CD8-positive, alpha-beta memory T cell (primary cell): ENCODE data around the gene TMEM255A. TPM values are rescaled to one million over a fixed set of nuclear protein-coding genes. Genes with fewer than 3 reads are reported as not detected.

Source experiments
- CTCF ChIA-PET: fragments of 350-600 bp; sonication (Branson Sonifier 250); formaldehyde crosslinking; loops from one replicate; lab custom pipeline; 2021; ENCODE audit warnings: antibody characterized with exemption; lab: Charles Lee
- POLR2A ChIA-PET: fragments of 350-600 bp; sonication (Branson Sonifier 250); formaldehyde crosslinking; loops from one replicate; lab custom pipeline; 2021; ENCODE audit warnings: antibody characterized with exemption; lab: Charles Lee
- DNase-seq, 5 donors: peaks; one replicate each; pipeline versions ENCODE4 v3.0.0 to v3.0.0-alpha.2; 2020 to 2022; ENCODE audit warnings: mixed read lengths in 1 of 5
- H3K27ac ChIP-seq: one replicate; pipeline ENCODE4 v1.7.0; 2013; ENCODE audit warnings: low read depth, mild to moderate bottlenecking, low read length, moderate library complexity
- H3K27me3 ChIP-seq: 2 replicates; pipeline ENCODE4 v1.7.0; 2013; ENCODE audit warnings: low read length, mild to moderate bottlenecking; ENCODE audit not compliant: insufficient read depth, poor library complexity, severe bottlenecking
- H3K36me3 ChIP-seq: 2 replicates; pipeline ENCODE4 v1.7.0; 2013; ENCODE audit warnings: mild to moderate bottlenecking, low read length, moderate library complexity; ENCODE audit not compliant: insufficient read depth
- H3K4me1 ChIP-seq: 2 replicates; pipeline ENCODE4 v1.7.0; 2013; ENCODE audit warnings: mild to moderate bottlenecking, low read length, moderate library complexity; ENCODE audit not compliant: insufficient read depth
- H3K4me3 ChIP-seq: 2 replicates; pipeline ENCODE4 v1.7.0; 2013; ENCODE audit warnings: mild to moderate bottlenecking, low read length
- H3K9me3 ChIP-seq: 2 replicates; pipeline ENCODE4 v1.7.0; 2013; ENCODE audit warnings: mild to moderate bottlenecking, low read length
- H3K27ac Mint-ChIP-seq, 8 donors: one replicate each; pipeline ENCODE4 v1.8.0; 2020 to 2021; ENCODE audit warnings: mixed read lengths in 8 of 8, mild to moderate bottlenecking in 6 of 8, inconsistent platforms in 3 of 8, moderate library complexity in 3 of 8
- H3K27me3 Mint-ChIP-seq, 2 donors: one replicate each; pipeline ENCODE4 v1.8.0; 2020 to 2021; ENCODE audit warnings: mixed read lengths in 2 of 2, mild to moderate bottlenecking in 1 of 2, moderate library complexity in 1 of 2
- H3K36me3 Mint-ChIP-seq, 3 donors: one replicate each; pipeline ENCODE4 v1.8.0; 2020 to 2021; ENCODE audit warnings: mixed read lengths in 3 of 3, inconsistent platforms in 1 of 3, mild to moderate bottlenecking in 1 of 3
- H3K4me1 Mint-ChIP-seq, 3 donors: one replicate each; pipeline ENCODE4 v1.8.0; 2020 to 2021; ENCODE audit warnings: mixed read lengths in 3 of 3, inconsistent platforms in 1 of 3, mild to moderate bottlenecking in 1 of 3
- H3K4me3 Mint-ChIP-seq, 7 donors: one replicate each; pipeline ENCODE4 v1.8.0; 2020 to 2021; ENCODE audit warnings: mixed read lengths in 7 of 7, mild to moderate bottlenecking in 6 of 7, moderate library complexity in 4 of 7, inconsistent platforms in 2 of 7
- H3K9me3 Mint-ChIP-seq, 5 donors: one replicate each; pipeline ENCODE4 v1.8.0; 2020 to 2022; ENCODE audit warnings: mixed read lengths in 5 of 5, mild to moderate bottlenecking in 3 of 5, moderate library complexity in 2 of 5, inconsistent platforms in 1 of 5
- polyA plus RNA-seq: library from polyadenylated mRNA; unstranded; fragments of 300-500 nt; fragmentation: Illumina TruSeq; gene quantifications from one replicate; pipeline ENCODE4 v1.2.3, GENCODE V29; 2021
- total RNA-seq, 2 experiments: library from RNA; stranded (reverse); gene quantifications; one replicate each; pipeline ENCODE4 v1.2.3, GENCODE V29; 2021

TMEM255A gene
- total and polyA plus RNA-seq, 3 experiments from 2014 or later = 0.09 to 2.1 TPM; not detected in 1

DNA sequence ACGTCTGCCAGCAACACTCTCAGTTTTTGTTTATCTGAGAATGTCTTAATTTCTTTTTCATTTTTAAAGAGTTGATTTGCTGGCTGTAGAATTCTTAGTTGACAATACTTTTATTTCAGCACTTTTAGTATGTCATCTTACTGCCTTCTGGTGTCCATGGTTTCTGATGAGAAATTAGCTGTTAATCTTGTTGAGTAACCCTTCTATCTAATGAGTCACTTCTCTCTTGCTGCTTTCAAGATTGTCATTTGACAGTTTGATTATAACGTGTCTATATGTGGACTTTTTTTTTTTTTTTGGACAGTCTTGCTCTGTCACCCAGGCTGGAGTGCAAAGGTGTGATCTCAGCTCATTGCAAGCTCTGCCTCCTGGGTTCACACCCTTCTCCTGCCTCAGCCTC lies 24.0 kb upstream of the TMEM255A start:
- H3K36me3 Mint-ChIP-seq = peaks cover 0 to 16% (median 3%) of the 10 kb centered on the region in 3 donors
- H3K27me3 ChIP-seq = no peaks in the 10 kb centered on the region
- peaks cover 7 to 42% (median 30%) of the 10 kb centered on the region in 5 donors for H3K9me3 Mint-ChIP-seq
- H3K4me1 ChIP-seq = no peaks in the 10 kb centered on the region
- H3K4me3 ChIP-seq = no peak overlapping the region
- H3K27me3 Mint-ChIP-seq = peaks cover 0 to 7% of the 10 kb centered on the region in 2 donors
- peaks cover 0 to 3% (median 0%) of the 10 kb centered on the region in 3 donors for H3K4me1 Mint-ChIP-seq
- no peak overlapping the region for H3K4me3 Mint-ChIP-seq
- CTCF ChIA-PET = no interaction called here
- POLR2A ChIA-PET = no interaction called here
- peaks cover 7% of the 10 kb centered on the region for H3K9me3 ChIP-seq
- H3K27ac ChIP-seq = no peak overlapping the region
- H3K27ac Mint-ChIP-seq = peak overlapping the region in 1 of 8 donors; percentile 26
- no peaks in the 10 kb centered on the region for H3K36me3 ChIP-seq
- no peak for DNase-seq

DNA sequence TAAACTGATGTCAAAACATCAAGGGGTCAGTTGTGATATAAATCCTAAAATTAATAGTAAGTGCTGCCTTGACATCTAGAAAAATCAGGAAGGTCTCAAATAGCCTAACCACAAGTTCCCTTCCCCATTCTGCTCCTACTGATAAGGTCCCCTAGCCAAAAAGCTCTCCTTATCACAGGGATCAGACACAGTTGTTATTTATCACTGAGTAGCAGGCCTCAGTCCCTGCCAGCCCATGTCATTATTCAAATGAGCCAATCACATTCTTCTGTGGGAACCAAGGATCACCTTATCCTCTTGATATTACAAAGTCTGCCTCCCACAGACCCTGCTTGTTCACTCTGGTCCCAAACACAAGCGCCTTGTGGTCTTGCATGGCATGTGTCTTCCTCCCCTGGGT lies 23.3 kb upstream of the TMEM255A start:
- ChIA-PET POLR2A (no interaction called here), CTCF (interaction anchor here (1.2 kb wide), 1 partner anchor 151 kb away, joined by 3 read pairs; no protein-coding TSS in a partner anchor)
- Histone ChIP-seq H3K9me3 (peaks cover 7% of the 10 kb centered on the region), H3K4me1 (no peaks in the 10 kb centered on the region), H3K27ac (no peak overlapping the region), H3K36me3 (no peaks in the 10 kb centered on the region), H3K4me3 (no peak overlapping the region), H3K27me3 (no peaks in the 10 kb centered on the region)
- Mint-ChIP-seq H3K27me3 (peaks cover 0 to 10% of the 10 kb centered on the region in 2 donors), H3K4me1 (peaks cover 0 to 3% (median 0%) of the 10 kb centered on the region in 3 donors), H3K9me3 (peaks cover 7 to 35% (median 30%) of the 10 kb centered on the region in 5 donors), H3K36me3 (peaks cover 0 to 16% (median 3%) of the 10 kb centered on the region in 3 donors), H3K27ac (no peak overlapping the region), H3K4me3 (no peak overlapping the region)
- DNase-seq = no peak

DNA sequence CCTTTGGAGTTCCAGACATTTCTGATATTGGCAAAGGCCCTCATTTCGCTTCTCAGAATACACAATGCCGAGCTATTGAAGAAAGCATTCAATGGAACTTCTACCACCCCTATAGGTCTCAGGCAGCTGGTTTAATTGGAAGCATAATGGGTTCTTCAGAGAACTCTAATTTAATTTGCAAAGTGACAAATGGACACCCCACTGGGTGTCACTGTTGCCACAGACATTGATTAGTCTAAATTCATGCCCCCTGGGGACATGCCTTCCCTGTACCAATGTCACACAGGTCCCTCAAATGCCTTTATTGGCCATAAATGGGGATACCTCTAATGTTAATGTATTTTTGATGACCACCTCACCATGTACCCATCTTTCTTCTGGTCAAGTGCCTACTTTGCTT lies 22.9 kb upstream of the TMEM255A start:
- Histone ChIP-seq H3K9me3 (peaks cover 7% of the 10 kb centered on the region), H3K27me3 (no peaks in the 10 kb centered on the region), H3K4me3 (no peak overlapping the region), H3K36me3 (no peaks in the 10 kb centered on the region), H3K4me1 (no peaks in the 10 kb centered on the region), H3K27ac (no peak overlapping the region)
- H3K27me3 Mint-ChIP-seq = peaks cover 0 to 10% of the 10 kb centered on the region in 2 donors
- peaks cover 0 to 16% (median 3%) of the 10 kb centered on the region in 3 donors for H3K36me3 Mint-ChIP-seq
- POLR2A ChIA-PET = no interaction called here
- CTCF ChIA-PET = interaction anchor here (1.1 to 1.2 kb wide), 2 partner anchors 22 to 152 kb away, joined by 3 read pairs; no protein-coding TSS in a partner anchor
- H3K4me3 Mint-ChIP-seq = no peak overlapping the region
- H3K27ac Mint-ChIP-seq = no peak overlapping the region
- H3K4me1 Mint-ChIP-seq = peaks cover 0 to 3% (median 0%) of the 10 kb centered on the region in 3 donors
- DNase-seq = peak in 2 of 5 donors; percentile 2 to 44
- peaks cover 7 to 31% (median 25%) of the 10 kb centered on the region in 5 donors for H3K9me3 Mint-ChIP-seq

DNA sequence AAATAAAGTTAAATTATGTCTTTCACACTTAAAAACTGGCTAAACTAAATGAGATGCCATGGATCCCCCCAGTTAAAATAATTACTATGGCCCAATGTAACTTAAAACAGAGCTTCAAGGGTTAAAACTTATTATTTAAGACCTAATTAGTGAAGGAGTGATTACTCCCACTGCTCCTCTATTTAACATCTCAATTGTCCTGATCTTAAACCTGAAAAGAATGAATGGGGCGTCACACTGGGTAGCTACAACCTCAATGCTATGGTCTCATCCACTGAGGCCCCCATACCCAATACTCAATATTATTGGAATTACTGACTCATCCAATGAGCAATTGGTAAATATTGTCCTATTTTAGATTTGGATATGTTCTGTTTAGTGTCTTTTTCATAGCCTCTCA lies 21.1 kb upstream of the TMEM255A start:
- no peak overlapping the region for H3K27ac Mint-ChIP-seq
- POLR2A ChIA-PET = no interaction called here
- no peaks in the 10 kb centered on the region for H3K27me3 ChIP-seq
- H3K4me3 Mint-ChIP-seq = no peak overlapping the region
- H3K27me3 Mint-ChIP-seq = peaks cover 6 to 10% of the 10 kb centered on the region in 2 donors
- no peak overlapping the region for H3K27ac ChIP-seq
- H3K4me1 ChIP-seq = no peaks in the 10 kb centered on the region
- no peaks in the 10 kb centered on the region for H3K36me3 ChIP-seq
- no peak overlapping the region for H3K4me3 ChIP-seq
- DNase-seq = no peak
- peaks cover 7% of the 10 kb centered on the region for H3K9me3 ChIP-seq
- H3K36me3 Mint-ChIP-seq = peaks cover 0 to 8% (median 0%) of the 10 kb centered on the region in 3 donors
- peaks cover 0 to 15% (median 14%) of the 10 kb centered on the region in 5 donors for H3K9me3 Mint-ChIP-seq
- CTCF ChIA-PET = no interaction called here
- H3K4me1 Mint-ChIP-seq = peaks cover 0 to 3% (median 0%) of the 10 kb centered on the region in 3 donors

DNA sequence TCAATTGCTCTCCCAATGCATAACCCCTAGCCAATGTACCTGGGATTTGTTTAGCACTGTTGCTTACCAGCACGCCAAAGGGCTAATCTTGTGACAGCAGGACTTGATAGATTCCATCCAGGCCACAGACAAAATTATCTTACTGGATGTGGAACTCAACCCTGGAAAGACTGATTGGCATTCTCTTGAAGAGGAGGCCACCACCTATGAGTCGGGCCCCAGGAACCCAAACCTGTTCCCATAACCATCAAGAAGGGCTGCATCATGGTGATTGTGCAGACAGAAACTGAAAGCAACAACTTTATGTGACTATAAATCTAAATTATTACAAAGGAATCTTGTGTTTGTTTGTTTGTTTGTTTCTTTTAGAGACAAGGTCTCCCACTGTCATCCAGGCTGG lies 19.9 kb upstream of the TMEM255A start:
- CTCF ChIA-PET = no interaction called here
- no peaks in the 10 kb centered on the region for H3K27me3 ChIP-seq
- H3K27ac ChIP-seq = no peak overlapping the region
- H3K9me3 Mint-ChIP-seq = peaks cover 0 to 4% (median 4%) of the 10 kb centered on the region in 5 donors
- H3K36me3 ChIP-seq = no peaks in the 10 kb centered on the region
- H3K9me3 ChIP-seq = no peaks in the 10 kb centered on the region
- POLR2A ChIA-PET = no interaction called here
- no peaks in the 10 kb centered on the region for H3K4me1 ChIP-seq
- peaks cover 0 to 2% (median 0%) of the 10 kb centered on the region in 3 donors for H3K36me3 Mint-ChIP-seq
- no peak overlapping the region for H3K4me3 ChIP-seq
- peaks cover 0 to 3% (median 0%) of the 10 kb centered on the region in 3 donors for H3K4me1 Mint-ChIP-seq
- DNase-seq = no peak
- peaks cover 6 to 9% of the 10 kb centered on the region in 2 donors for H3K27me3 Mint-ChIP-seq
- H3K27ac Mint-ChIP-seq = no peak overlapping the region
- no peak overlapping the region for H3K4me3 Mint-ChIP-seq

DNA sequence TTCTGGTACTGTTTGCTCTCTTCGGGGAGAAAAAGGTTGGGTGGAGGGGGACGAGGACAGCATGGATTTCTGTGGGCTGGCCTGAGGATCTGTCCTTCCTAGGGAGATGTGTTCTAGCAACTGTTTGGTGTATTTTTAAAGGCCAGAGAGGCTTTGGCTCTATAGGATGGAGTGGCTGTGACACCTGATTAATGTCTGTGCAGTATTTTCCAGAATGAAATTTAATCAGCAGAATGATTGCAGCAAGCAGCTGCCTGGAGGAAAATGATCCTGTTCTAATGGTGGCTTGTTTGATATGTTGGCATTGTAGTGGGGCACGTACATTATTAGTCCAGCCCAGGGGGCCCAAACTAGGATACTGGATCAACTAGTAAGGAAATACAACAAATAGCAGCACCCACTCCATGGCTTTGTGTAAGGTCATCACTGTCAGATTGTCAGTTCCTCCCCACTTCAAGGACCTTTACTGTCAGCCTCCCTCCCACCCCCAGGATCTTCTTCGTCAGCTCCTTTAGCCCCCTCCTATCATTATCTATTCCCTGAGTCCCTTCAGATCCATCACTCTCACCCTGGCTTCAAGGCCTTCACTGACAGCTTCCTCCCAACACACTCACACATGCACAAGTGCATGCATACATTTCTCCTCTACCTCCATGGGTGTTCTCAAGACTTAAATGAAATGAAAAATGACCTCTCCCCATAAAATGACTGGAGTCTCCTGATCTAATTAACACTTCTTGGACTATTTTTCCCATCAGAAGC lies 10.4 kb upstream of the TMEM255A start:
- no peak for DNase-seq

DNA sequence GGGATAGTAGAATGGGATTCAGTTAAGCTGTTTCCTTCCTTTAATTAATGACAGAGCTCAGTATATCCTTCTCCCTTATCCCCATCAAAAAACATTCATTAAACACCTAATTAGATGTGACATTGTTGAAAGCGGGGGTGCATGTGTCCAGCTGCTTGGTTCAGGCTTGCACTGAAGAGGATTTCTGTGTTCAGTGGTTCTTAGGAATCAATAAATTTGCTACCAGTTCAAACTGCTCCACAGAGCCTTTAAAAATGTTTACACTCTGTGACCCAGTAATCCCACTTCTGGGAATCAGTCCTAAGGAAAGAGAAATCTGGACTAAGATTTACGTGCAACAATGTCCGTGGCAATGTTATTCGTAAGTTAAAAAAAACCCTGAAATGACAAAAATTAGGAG lies 7.2 kb upstream of the TMEM255A start:
- H3K36me3 ChIP-seq = no peaks in the 10 kb centered on the region
- CTCF ChIA-PET = interaction anchor here (1.1 to 2.1 kb wide), 4 partner anchors 9 to 168 kb away, joined by 3 to 5 read pairs (median 4); no protein-coding TSS in a partner anchor
- H3K27me3 ChIP-seq = no peaks in the 10 kb centered on the region
- DNase-seq = no peak
- Mint-ChIP-seq H3K36me3 (no peaks in the 10 kb centered on the region), H3K9me3 (no peaks in the 10 kb centered on the region), H3K27ac (no peak overlapping the region), H3K4me3 (no peak overlapping the region), H3K4me1 (peaks cover 0 to 2% (median 0%) of the 10 kb centered on the region in 3 donors), H3K27me3 (peaks cover 9 to 11% of the 10 kb centered on the region in 2 donors)
- H3K4me1 ChIP-seq = no peaks in the 10 kb centered on the region
- POLR2A ChIA-PET = no interaction called here
- no peak overlapping the region for H3K27ac ChIP-seq
- H3K9me3 ChIP-seq = no peaks in the 10 kb centered on the region
- H3K4me3 ChIP-seq = no peak overlapping the region

More for the DNA sequence above, 10.4 kb upstream of the TMEM255A start:
- ChIA-PET CTCF (no interaction called here), POLR2A (no interaction called here)
- Histone ChIP-seq H3K4me3 (no peak overlapping the region), H3K36me3 (no peaks in the 10 kb centered on the region), H3K27me3 (no peaks in the 10 kb centered on the region), H3K4me1 (no peaks in the 10 kb centered on the region), H3K27ac (no peak overlapping the region), H3K9me3 (no peaks in the 10 kb centered on the region)
- Mint-ChIP-seq H3K36me3 (no peaks in the 10 kb centered on the region), H3K27ac (no peak overlapping the region), H3K27me3 (peaks cover 3 to 7% of the 10 kb centered on the region in 2 donors), H3K9me3 (no peaks in the 10 kb centered on the region), H3K4me3 (no peak overlapping the region), H3K4me1 (peaks cover 0 to 2% (median 0%) of the 10 kb centered on the region in 3 donors)
